HG03159 (cell line): ENCODE results near the gene MICU2.

Experiments used
- ATAC-seq: cut with Tn5 transposase; IDR thresholded peaks from one replicate; pipeline ENCODE4 v1.9.1; 2021; ENCODE audit warnings: mild to moderate bottlenecking, moderate library complexity; ENCODE audit not compliant: unreplicated experiment

The MICU2 gene

GRCh38 chr13:21504379-21504778 is 99.6 kb downstream of the MICU2 start:
- no peak for ATAC-seq

DNA sequence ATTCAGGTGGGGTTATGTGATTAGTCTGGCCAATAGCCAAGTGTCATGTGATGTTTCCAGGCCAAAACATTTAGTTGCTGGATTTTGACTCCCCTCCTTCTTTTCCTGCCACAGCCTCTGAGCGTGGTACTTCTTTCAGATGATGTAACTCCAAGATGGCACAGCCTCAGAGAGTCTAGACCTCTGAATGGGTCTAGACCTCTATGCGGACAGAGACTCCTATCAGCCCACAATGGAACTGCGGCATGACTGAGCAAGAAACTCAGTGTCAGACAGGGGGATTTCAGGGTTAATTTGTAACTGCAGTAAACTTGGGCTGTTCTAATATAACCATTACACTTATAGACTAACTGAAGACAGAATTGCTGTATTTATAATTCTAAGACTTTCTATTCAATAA is 102.3 kb downstream of the MICU2 start:
- no peak for ATAC-seq

DNA sequence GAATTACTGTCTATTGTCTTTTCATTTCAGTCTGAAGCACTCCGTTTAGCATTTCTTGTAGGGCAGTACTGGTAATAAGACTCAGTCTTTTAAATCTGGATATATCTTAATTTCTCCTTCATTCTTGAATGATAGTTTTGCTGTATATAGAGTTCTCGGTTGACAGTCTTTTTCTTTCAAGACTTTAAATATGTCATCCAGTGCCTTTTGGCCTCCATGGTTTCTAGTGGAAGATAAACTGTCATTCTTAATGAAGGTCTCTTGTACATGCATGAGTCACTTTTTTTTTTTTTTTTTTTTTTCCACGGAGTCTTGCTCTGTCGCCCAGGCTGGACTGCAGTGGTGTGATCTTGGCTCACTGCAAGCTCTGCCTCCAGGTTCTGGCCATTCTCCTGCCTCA is 117.6 kb downstream of the MICU2 start:
- no peak for ATAC-seq

DNA sequence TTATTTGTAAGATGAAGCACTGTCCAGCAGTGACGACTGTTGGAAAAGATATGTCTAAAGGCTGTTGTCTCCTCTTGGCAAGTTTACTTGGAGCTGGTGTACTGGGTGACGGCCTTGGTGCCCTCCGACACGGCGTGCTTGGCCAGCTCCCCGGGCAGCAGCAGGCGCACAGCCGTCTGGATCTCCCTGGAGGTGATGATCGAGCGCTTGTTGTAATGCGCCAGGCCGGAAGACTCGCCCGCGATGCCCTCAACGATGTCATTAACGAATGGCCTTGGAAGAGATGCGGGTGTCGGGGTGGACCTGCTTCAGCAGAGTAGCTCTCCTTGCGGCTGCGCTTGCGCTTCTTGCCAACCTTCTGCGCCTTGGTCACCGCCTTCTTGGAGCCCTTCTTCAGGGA is 120.2 kb downstream of the MICU2 start:
- ATAC-seq: no peak

GRCh38 chr13:21481359-21481758 is 122.6 kb downstream of the MICU2 start:
- no peak for ATAC-seq

DNA sequence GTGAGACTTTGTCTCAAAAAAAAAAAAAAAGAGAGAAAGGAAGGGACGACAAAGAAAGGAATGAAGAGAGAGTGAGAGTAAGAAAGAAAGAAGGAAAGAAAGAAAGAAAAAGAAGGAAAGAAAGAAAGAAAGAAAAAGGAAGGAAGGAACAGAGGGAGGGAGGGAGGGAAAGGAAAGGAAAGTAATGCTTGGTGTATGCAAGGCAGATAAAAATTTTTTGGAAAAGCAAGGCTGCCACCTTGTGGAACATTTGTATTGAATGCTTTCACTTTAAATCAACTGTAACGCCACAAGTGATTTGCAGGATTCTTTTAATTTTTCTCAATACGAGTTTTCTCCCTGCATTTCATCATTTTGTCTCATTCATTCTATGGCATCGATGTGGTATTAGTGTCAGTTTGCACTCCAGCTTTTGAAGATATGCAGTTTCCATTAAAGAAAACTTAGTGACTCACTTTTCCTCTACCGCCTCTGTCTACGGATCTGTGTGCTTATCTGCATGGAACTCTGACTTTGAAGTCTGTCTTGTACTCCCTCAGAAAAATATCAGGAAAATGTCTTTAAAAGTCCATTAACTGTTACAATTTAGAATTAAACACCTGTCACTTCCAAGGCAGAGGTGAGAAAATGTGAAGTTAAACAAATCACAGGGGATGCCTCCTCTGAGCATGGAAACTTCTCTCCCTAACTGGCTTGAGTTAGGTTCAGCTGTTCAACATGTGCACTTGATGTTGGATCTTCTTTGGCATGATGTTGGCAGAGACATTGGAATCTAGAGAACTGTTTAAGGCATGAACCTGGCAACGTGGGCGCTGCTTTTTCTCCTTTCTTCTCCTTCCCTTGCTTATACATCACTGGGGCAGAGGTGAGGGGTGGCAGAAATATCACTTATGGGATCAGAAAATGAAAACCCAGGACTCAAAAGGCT is 124.8 kb downstream of the MICU2 start:
- ATAC-seq: no peak

- peak; percentile 87 for ATAC-seq
Observed at GRCh38 chr13:21476893-21477472, 127.0 kb downstream of the MICU2 start.

DNA sequence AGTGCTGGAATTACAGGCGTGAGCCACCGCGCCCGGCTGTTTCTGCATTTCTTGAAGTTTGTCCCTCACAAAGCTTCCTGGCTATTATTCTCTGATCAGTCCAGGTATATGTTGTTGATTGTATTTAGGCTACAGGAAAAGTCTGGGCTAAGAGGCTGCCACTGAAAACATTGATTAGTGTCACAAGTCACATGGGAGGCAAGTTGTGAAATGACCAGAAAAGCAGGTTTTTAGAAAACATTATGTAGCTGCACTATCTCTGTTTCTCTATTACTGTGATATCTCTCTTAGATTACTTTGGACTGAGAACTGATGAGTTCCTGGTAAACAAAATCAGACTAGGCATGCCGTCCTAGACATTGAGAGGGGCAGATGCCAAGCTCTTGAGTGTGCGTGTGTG is 128.9 kb downstream of the MICU2 start:
- no peak for ATAC-seq

DNA sequence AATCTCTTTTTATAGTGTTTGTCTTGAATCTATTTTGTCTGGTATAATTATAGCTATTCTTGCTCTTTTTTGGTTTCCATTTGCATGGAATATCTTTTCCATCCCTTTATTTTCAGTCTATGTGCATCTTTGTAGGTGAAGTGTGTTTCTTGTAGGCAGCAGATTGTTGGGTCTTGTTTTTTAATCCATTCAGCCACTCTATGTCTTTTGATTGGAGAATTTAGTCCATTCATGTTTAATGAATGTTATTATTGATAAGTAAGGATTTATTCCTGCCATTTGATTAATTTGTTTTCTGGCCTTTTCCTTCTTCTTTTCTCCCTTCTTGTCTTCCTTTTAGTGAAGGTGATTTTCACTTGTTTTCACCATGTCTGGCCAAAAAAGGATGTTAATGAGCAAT is 133.2 kb downstream of the MICU2 start:
- no peak for ATAC-seq

DNA sequence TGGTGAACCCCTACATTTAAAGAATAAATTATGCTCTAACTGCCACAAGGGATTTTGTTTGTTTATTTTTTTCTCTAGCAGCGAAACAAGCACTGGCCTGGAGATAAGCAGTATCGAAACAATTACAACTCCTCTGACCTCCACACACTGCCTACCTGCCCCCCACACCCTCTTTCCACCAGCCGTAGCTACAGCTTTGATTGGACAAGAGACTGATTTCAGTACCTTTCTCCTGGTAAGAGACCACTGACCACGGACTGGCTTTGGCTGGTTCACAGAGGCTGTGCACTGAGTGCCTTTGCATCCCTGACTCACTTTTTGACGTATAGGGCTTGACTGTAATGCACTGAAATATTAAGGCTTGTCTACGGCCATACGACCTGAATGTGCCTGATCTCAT is 137.4 kb downstream of the MICU2 start:
- no peak for ATAC-seq

DNA sequence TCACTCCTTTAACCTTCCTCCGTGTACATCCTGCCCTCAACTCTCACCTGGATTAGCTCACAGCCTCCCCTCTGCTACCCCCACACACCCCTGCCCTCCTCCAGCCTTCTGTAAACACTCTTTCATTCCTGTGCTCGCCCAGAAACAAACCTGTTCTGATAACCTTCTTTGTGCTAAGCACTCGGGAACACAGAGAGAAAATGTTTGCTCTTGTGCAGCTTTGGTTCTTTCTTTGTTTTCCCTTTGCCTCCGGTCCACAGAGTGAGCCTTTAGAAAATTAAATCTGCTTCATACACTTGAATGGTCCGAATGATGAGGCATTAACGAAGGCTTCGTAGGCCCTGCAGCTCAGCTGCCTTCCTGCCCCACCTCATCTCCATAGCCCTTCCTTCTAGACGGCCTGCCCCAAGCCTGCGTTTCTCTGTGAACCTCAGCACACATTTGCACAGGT is 138.2 kb downstream of the MICU2 start:
- no peak for ATAC-seq

DNA sequence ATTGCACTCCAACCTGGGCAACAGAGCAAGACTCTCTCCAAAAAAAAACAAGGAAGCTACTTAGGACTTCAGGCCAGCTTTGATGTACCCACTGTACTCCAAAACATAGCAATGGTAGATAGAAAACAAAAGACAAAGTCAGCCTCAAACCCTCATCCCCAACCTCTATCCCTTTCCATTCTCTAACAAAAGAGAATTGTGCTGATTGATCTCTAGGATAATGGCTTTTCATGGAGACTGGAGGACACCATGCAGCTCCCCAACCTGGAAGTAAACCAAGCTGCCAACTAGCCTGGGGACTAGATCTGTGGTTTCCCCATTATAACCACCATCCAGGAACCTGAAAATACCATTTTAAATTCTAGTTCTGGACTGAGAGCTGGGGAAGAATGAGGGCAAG is 140.5 kb downstream of the MICU2 start:
- ATAC-seq: no peak

GRCh38 chr13:21461131-21461530 is 142.8 kb downstream of the MICU2 start:
- ATAC-seq: no peak

GRCh38 chr13:21458813-21459701 is 144.9 kb downstream of the MICU2 start, which contains the start of gene ZDHHC20:
Gene ZDHHC20, minus strand, starts transcription at chr13:21459303. Its CDS starts 132 bp downstream, at chr13:21459171.
- ATAC-seq: peak; percentile 82

- peak; percentile 37 for ATAC-seq
Observed at GRCh38 chr13:21458451-21458812, 145.5 kb downstream of the MICU2 start.

DNA sequence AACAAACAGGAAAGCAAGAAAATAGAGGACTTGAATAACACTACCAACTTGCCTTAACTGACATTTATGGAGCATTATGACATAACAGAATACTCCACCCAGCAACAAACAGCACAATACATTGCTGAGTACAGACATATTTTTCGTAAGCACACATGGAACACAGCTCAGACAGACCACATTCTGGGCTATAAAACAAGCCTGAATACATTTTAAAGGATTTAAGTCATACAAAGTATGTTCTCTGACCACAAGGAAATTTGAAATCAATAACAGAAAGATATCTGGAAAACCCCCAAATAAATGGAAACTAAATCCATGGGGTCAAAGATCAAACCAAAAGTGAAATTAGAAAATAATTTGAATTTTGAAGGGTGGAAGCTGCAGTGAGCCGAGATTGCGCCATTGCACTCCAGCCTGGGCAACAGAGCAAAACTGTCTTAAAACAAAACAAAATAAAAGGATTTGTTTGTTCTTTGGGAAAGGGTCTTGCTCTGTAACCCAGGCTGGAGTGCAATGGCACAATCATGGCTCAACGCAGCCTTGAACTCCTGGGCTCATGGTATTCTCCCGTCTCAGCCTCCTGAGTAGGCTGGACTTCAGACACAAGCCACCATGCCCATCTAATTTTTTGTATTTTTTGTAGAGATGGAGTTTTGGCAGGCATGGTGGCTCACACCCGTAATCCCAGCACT is 150.4 kb downstream of the MICU2 start:
- no peak for ATAC-seq

- no peak for ATAC-seq
Observed at GRCh38 chr13:21450936-21451335, 153.0 kb downstream of the MICU2 start.

GRCh38 chr13:21446656-21447055 is 157.3 kb downstream of the MICU2 start:
- no peak for ATAC-seq

DNA sequence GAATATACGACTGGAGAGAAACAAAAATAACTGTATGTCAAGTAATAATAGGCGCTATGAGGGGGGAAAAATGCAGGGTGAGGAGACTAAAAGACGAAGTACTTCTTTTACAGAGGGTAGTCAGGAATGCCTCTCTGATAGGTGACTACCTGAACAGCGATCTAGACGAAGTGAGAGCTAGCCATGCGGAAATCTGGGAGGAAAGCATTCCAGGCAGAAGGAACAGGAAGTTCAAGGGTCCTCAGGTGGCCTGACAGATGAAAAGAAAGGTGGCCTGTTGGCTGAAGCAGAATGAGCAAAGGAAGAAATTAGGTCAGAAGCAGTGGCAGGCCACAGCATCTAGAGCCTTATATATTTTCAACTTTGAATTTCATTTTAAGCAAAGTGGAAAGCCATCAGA is 158.2 kb downstream of the MICU2 start:
- no peak for ATAC-seq

DNA sequence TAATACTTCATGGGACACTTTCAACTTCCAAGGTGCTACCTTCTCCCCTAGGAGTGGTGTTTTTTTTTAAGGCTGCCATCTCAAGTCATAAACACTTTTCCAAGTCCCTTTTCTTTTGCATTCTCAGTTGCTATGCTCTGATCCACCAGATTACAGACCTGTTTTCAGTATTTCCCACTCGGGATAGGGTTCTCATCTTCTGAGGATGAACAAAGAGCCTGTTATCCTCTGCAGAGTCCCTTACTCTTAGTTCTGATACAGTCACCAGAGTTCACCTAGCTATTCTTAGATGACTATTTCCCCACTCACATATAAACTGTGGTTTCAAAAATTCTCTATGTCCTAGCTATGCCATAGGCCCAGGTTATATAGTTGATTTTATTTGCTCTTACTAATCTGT is 160.8 kb downstream of the MICU2 start:
- no peak for ATAC-seq
